ENCODE data around the gene IL22RA1. TPM values are rescaled to one million over a fixed set of nuclear protein-coding genes. Genes with fewer than 3 reads are reported as not detected.
A peak's percentile ranks its signal among the peaks of the same experiment; 100 is the strongest.

The IL22RA1 gene
- total RNA-seq, 1 experiment from 2014 or later = 0.13 TPM

DNA sequence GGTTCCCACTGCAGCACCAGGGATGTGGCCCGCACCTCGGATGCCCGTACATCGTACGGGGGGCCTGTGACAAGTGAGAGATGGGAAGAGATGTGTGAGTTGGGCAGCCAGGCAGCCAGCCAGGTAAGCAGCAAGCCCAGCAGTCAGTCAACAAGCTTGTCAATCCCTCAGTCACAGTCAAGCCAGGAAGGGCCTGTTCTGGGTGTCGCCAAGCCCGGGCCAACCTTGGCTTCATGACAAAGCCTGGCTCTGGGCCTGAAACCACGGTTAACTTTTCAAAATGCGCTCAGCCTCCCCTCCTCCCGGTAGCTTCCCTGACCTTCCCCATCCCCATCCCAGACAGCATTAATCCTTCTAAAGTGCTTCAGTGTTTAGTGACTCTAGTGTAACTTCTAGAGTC, 62.8 kb downstream of the IL22RA1 start:
- Histone ChIP-seq H2BK5ac (ENCODE audit: insufficient read length, low read length) (no peak overlapping the region), H3K23ac (ENCODE audit: insufficient read length, low read depth, low read length) (no peak overlapping the region), H3K14ac (ENCODE audit: insufficient read depth, low read length) (no peak overlapping the region), H3K56ac (ENCODE audit: insufficient read length, low read depth, low read length) (no peak overlapping the region), H3K4me1 (ENCODE audit: insufficient read depth, low read length) (peaks cover 4% of the 10 kb centered on the region; the same call in 1 of the 2 replicates), H2AK5ac (ENCODE audit: insufficient read length, low read length) (no peak overlapping the region), H4K8ac (replicated peaks; ENCODE audit: insufficient read length, low read depth, low read length) (no peak overlapping the region), H3T11ph (ENCODE audit: low read length) (no peak overlapping the region), H3K23me2 (ENCODE audit: insufficient read length, low read depth, low read length, poor library complexity, severe bottlenecking) (no peaks in the 10 kb centered on the region), H2BK12ac (ENCODE audit: insufficient read length, low read depth, low read length) (no peak overlapping the region), H2BK15ac (ENCODE audit: low read depth, low read length) (no peak overlapping the region), H3K4ac (ENCODE audit: low read depth, low read length) (no peak overlapping the region), H2AFZ (ENCODE audit: low read length) (no peak overlapping the region), H4K91ac (ENCODE audit: insufficient read length, low read depth, low read length) (no peak overlapping the region), H3K18ac (ENCODE audit: insufficient read length, low read depth, low read length) (no peak overlapping the region), H3K27me3 (ENCODE audit: insufficient read depth, low read length) (no peaks in the 10 kb centered on the region), H3K27ac (ENCODE audit: insufficient read length, low read depth, low read length) (no peak overlapping the region), H3K79me2 (ENCODE audit: insufficient read depth, low read length) (no peaks in the 10 kb centered on the region), H2BK120ac (ENCODE audit: low read depth, low read length, poor library complexity, severe bottlenecking) (no peak overlapping the region), H3K79me1 (ENCODE audit: insufficient read depth, low read depth, low read length, poor library complexity, severe bottlenecking) (no peaks in the 10 kb centered on the region), H3K4me2 (ENCODE audit: insufficient read depth, insufficient read length, low read length) (no peak overlapping the region), H3K9ac (ENCODE audit: extremely low read depth, insufficient read length, low read length) (no peak overlapping the region), H4K5ac (ENCODE audit: insufficient read length, low read depth, low read length) (no peak overlapping the region), H4K20me1 (ENCODE audit: control insufficient read depth, insufficient read depth, insufficient read length) (no peaks in the 10 kb centered on the region), H3K9me3 (ENCODE audit: control insufficient read depth, low read depth, low read length) (no peaks in the 10 kb centered on the region), H2BK20ac (ENCODE audit: low read depth, low read length, poor library complexity, severe bottlenecking) (no peak overlapping the region)
- TF ChIP-seq, protein P1, sequence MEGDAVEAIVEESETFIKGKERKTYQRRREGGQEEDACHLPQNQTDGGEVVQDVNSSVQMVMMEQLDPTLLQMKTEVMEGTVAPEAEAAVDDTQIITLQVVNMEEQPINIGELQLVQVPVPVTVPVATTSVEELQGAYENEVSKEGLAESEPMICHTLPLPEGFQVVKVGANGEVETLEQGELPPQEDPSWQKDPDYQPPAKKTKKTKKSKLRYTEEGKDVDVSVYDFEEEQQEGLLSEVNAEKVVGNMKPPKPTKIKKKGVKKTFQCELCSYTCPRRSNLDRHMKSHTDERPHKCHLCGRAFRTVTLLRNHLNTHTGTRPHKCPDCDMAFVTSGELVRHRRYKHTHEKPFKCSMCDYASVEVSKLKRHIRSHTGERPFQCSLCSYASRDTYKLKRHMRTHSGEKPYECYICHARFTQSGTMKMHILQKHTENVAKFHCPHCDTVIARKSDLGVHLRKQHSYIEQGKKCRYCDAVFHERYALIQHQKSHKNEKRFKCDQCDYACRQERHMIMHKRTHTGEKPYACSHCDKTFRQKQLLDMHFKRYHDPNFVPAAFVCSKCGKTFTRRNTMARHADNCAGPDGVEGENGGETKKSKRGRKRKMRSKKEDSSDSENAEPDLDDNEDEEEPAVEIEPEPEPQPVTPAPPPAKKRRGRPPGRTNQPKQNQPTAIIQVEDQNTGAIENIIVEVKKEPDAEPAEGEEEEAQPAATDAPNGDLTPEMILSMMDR (conservative IDR thresholded peaks at IDR 0.05) = no peak
- Mint-ChIP-seq H3K27ac (peak overlapping the region in 1 of 3 experiments; percentile 31; a peak in 1 of 7 replicates), H3K9me3 (no peaks in the 10 kb centered on the region; a peak in 2 of 5 replicates), H3K36me3 (ENCODE audit: insufficient read depth in 1 of 3, low read depth in 3 of 3) (no peaks in the 10 kb centered on the region), H3K27me3 (ENCODE audit: low read depth) (no peaks in the 10 kb centered on the region), H3K4me1 (peaks cover 9 to 16% of the 10 kb centered on the region in 2 experiments), H3K4me3 (no peak overlapping the region)
- WGBS (ENCODE audit: extremely low coverage, insufficient read length, low lambda C conversion rate) = no CpG with 5 or more reads among the region's 10 CpGs
- no peak for DNase-seq

All from H9 (cell line).